ENCODE data around the gene FAM114A1.
"Not testable (repeated sequence)": the region's sequence is repeated elsewhere in the genome, so short reads cannot be mapped to it uniquely, and the experiment has no call there.

The FAM114A1 gene

GRCh38 chr4:38979511-38980230, 112.1 kb downstream of the FAM114A1 start:
- no peak for DNase-seq

GRCh38 chr4:38980903-38981676, 113.5 kb downstream of the FAM114A1 start:
- DNase-seq = no peak

DNA sequence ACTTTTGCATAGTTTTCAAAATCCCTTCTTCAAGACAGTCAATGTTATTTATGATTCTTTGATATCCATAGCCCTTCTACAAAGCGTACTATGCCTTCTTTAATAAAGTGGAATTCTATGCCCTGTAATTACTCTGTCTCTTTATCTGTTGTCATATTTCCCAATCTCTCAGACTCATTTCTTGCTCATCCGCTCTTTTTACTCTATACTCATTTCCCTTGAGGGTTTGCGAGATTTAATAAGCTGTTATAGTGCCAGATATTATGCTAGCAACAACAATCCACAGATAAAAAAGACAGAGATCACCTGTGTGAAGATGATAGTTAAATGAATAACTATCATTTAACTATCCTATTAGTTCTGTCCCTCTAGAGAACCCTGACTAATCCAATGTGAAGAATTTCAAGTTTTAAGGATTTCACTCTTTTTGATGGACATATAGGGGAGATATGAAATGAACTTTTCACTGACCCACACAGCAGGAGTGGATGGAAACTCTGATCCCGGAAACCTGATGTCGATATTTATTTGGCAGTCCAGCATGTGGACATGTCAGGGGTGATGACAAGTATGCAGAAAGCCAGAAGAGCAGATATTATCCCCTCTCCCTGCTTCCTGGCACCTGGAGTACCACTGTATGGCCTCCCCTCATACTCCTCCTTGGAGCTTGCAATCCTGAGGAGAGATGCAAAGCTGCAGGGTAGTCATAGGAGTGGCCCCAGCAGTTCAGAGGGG, 114.9 kb downstream of the FAM114A1 start:
- no peak for DNase-seq

DNA sequence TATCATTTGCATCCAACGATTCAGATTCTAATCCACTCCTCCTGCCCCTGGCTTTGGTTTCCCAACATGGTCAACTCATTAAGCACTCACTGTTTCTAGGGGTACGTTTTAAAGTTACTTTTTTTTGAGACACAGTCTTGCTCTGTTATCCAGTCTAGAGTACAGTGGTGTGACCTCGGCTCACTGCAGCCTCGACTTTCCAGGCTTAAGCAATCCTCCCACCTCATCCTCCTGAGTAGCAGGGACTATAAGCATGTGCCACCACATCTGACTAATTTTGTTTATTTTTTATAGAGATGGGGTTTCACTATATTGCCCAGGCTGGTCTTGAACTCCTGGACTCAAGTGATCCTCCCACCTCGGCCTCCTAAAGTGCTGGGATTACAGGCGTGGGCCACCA, 115.7 kb downstream of the FAM114A1 start:
- DNase-seq = no peak

GRCh38 chr4:38983787-38984598, 116.4 kb downstream of the FAM114A1 start:
- no peak for DNase-seq

- no peak for DNase-seq
Measured at GRCh38 chr4:38985410-38986100, 117.9 kb downstream of the FAM114A1 start.

- no peak for DNase-seq
Measured at GRCh38 chr4:38987491-38987890, 119.9 kb downstream of the FAM114A1 start.

DNA sequence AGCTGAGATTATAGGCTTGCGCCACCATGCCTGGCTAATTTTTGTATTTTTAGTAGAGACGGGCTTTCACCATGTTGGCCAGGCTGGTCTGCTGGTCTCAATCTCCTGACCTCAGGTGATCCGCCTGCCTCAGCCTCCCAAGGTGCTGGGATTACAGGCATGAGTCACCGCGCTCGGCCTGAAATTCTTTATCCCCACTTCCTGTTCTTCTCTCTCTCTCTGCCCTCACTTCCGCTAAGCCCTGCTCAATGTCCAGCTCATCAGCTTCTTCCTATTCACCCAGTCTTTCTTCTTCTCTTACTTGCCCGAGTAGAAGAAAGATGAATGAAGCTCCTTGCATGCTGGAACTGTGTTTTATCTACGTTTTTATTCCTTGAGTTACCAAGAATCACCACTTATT, 120.7 kb downstream of the FAM114A1 start:
- DNase-seq = not testable (repeated sequence)

GRCh38 chr4:38989487-38989886, 121.9 kb downstream of the FAM114A1 start:
- DNase-seq = no peak

DNA sequence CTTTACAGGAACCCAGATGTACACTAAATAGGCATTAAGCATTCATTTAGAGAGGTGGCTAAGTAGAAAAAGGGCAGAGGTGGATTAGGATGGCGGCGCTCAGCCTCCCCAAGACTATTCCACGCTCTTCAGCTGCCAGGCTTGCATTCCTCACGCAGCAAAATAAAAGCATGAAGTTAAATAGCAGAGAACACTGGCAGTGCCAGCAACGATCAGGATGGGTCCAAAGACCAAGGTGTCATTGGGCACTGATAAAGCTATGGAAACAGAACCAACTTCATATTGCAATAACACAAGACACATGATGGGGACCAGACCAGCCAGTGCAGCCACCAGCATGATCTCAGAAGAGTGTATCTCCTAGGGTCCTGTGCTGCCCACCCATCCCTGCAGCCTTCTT, 122.6 kb downstream of the FAM114A1 start:
- no peak for DNase-seq

- DNase-seq = no peak
Measured at GRCh38 chr4:38993683-38994082, 126.1 kb downstream of the FAM114A1 start.

- DNase-seq = no peak
Measured at GRCh38 chr4:38994135-38994534, 126.5 kb downstream of the FAM114A1 start.

Data from stimulated activated CD4-positive, alpha-beta T cell treated with anti-CD3 and anti-CD28 coated beads, Interleukin-4, amount 100 ng/mL, for 1 hour (primary cell).